Activated gamma-delta T cell (primary cell): ENCODE measurements around the gene MCM9.

Experiments used
- DNase-seq: peaks from one replicate; lab custom pipeline; 2025; lab: John Stamatoyannopoulos, UW

MCM9 gene

DNA sequence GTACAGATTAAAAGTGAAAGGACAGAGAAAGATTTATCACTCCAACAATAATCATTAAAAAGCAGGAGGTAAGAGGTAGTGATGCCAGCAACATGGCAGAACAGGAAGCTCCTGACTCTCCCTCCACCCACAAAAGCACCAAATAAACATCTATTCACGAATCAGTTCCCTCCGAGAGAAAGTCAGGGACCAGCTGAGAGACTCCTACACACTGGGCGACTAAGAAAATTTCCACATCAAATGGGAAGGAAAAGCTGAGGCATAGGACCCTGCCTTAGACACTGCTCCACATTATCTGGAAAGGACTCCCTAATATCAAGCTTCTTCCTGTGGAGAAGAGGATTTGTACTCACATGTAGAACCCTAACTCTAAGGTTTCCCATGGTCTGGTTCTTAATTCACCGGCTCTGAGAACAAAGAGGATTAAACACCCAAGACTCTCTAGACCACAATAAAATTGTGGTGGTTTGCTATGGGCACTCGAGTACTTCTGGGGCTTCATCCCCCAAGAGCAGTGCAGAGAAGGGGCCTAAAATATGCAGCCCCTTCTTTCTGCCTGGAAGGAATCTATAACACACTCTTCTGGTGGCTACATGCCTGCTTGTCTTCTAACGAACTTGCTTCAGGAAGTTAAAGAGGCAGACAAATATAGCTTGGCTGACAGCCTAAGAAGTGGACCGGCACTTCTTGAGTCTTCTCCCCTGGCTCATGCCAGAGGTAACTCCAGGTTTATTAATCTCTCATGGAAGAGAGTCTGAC lies 70.4 kb downstream of the MCM9 start:
- DNase-seq, result no peak

DNA sequence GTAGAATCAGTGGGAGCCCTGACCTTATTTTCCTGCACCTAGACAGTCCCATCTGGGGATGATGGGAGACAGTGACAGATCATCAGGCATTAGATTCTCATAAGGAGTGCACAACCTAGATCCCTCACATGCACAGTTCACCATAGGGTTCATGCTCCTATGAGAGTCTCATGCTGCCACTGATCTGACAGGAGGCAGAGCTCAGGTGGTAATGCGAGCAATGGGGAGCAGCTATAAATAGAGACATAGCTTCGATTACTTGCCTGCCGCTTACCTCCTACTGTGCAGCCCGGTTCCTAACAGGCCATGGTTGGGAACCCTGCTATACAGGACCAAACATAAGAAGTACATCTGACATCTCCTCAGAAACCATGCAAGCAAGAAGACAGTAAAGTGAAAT lies 72.5 kb downstream of the MCM9 start:
- no peak for DNase-seq

DNA sequence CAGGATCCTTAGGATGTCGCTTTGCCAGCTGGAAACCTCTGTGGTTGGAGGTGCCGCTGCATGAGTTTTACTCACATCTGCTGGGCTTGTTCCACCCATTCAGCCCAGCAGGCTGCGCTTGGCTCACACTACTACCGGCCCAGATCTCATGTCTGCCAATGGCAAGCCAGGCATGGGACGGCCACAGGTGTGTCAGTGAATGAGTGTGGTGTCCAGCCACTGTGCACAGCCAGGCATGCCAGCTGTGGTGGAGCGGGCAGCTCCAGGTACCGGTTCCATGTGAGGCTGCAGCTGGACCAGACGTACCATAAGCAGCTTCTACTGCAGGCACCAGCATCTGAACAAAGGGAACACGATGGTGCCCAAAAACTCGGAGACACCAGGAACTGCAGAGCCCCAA lies 74.1 kb downstream of the MCM9 start:
- DNase-seq, result no peak

- DNase-seq, result no peak
Measured at GRCh38 chr6:118860363-118860762, 74.6 kb downstream of the MCM9 start.

- DNase-seq, result no peak
Measured at GRCh38 chr6:118859517-118860064, 75.4 kb downstream of the MCM9 start.

DNA sequence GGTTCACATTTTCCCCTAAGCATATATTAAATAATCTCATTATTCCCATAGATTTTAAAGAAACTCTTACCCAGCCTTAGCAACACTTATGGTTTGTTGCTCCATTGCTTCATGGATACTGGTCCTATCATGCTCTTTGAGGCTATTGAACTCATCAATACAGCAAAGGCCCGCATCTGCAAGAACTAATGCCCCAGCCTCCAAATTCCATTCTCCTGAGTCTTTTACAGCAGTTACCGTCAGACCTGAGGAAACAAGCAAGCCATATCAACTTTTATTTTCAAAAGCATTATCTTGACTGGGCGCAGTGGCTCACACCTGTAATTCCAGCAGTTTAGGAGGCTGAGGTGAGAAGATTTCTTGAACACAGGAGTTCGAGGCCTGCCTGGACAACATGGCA lies 78.7 kb downstream of the MCM9 start:
- DNase-seq, result no peak

GRCh38 chr6:118853408-118853807 lies 81.6 kb downstream of the MCM9 start:
- DNase-seq, result no peak

DNA sequence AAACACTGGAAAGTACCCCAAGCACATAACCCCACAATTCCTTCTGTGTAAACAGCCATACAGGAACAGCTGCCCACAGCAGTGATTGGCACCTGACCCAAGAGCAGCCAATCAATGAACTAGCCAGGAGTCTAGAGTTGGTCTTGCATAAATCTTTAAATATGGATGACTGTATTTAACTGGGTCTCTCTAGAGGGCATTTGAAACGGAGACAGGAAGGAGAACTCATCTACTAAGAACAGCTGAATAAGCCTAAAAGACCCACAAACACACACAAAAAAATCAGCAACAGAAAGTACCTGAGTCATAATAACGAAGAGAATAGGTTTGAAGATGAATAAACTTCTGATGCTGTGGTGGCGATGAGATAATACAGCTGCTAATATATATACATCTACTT lies 90.0 kb downstream of the MCM9 start:
- DNase-seq, result no peak

DNA sequence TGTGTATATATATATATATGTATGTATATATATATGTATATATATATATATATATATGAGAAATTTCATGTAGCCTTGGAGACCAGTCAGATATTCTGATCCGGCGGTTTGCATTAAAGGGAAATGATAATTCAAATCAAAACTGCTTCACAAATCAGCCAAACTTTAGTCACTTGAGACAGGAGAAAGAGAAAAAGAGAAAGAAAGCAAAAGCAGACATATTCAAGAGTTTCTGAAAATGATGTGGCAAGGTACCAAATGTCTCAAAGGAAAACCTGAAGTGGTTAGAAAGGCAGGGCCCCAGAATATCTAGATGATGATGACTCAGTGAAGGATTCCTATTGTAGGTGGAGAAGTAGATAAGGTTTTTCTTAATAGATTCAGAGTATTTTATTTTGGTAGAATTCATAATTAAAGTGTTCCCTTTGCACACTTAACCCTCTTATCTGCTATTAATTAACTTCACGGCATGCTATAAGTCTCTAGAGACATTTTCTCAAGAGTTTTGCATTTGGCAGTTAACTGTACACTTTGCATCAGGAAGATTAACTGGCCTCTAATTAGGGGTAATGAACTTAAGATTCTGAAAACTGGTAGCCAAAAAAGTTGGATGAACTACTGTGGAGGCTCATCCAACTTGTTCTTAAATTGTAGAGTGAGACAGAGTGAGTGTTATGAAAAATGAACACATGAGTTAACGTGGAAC lies 91.1 kb downstream of the MCM9 start:
- DNase-seq, result no peak

DNA sequence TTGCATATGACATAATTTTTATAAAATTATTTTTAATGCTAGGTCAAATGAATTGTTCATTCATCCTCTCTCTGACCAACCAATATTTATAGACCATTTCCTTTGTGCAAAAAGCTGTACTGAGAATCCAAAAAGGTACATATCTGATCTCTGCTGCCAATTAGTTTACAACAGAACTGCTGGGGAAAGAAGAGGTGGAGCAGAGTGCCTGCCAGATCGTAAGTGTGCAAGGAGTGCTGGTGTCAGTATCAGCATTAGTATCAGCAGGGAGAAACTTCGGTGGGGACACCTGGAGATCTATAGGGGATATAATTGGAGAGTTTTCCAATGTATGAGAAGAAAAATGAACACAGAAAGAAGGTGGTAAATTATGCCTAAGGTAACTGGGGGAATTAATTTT lies 104.3 kb downstream of the MCM9 start:
- DNase-seq, result no peak

DNA sequence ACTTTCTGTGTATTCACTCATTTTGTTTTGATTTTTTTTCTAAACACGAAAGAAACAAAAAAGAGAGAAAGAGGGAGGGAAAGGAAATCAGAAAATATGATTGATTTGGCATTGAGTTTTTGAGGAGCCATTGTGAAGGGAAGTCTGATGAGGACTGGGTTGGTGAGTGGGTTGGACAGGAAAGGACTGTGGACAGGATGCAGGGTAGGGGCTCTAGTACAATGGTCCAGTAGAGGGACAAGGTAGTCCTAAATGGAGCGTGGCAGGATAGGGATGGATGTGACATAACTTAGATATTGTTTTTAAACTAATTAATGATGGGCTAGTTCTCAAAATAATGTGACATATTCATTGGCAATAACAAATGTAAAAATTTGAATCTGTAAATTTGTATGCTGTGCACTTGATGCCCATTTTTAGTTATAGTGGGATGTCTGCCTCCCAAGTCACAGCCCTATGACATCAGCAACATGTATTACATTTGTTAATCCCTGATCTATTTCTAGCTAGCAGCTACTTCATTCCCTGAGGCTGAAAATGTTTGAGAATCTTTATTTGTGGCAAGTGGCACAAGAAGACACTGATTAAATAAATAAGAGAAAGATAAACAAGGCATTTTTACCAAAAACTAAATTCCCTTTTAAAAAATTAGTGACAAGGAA lies 105.0 kb downstream of the MCM9 start:
- no peak for DNase-seq

- no peak for DNase-seq
Measured at GRCh38 chr6:118826096-118826495, 108.9 kb downstream of the MCM9 start.

DNA sequence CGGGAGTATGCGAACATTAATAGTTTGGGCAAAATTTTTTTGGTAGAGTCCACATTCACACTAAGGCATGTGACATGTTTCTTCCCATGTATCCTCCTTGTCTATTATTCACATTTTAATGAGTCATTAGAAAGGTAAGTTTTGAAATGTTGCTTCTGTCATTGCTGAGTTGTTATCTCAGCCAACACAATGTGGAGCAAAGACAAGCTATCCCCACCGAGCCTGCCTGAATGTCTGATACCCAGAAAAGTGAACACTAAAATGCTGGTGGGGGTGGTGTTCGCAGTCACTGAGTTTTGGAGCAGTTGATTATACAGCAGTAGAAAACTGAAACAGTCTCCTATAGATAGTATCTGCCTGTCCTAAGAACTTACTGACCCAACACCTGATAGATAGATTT lies 109.3 kb downstream of the MCM9 start:
- no peak for DNase-seq

- DNase-seq, result no peak
Measured at GRCh38 chr6:118815495-118815894, 119.5 kb downstream of the MCM9 start.

DNA sequence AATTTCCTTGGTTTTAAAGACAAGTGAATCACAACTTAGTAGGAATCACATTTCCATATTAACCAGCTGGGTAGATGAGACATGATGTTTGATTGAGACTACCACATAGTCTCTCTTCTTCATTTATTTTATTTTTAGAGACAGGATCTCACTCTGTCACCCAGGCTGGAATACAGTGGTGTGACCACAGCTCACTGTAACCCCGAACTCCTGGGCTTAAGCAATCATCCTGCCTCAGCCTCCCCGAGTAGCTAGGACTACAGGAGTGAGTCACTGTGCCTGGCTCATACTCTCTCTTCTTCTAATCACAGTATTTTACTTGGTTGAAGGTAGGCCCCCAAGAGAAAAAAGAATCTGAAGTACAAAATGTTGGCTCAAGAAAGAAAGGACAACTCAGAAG lies 121.2 kb downstream of the MCM9 start:
- DNase-seq, result no peak

GRCh38 chr6:118812970-118813369 lies 122.0 kb downstream of the MCM9 start:
- no peak for DNase-seq

- no peak for DNase-seq
Measured at GRCh38 chr6:118810420-118811027, 124.4 kb downstream of the MCM9 start.

DNA sequence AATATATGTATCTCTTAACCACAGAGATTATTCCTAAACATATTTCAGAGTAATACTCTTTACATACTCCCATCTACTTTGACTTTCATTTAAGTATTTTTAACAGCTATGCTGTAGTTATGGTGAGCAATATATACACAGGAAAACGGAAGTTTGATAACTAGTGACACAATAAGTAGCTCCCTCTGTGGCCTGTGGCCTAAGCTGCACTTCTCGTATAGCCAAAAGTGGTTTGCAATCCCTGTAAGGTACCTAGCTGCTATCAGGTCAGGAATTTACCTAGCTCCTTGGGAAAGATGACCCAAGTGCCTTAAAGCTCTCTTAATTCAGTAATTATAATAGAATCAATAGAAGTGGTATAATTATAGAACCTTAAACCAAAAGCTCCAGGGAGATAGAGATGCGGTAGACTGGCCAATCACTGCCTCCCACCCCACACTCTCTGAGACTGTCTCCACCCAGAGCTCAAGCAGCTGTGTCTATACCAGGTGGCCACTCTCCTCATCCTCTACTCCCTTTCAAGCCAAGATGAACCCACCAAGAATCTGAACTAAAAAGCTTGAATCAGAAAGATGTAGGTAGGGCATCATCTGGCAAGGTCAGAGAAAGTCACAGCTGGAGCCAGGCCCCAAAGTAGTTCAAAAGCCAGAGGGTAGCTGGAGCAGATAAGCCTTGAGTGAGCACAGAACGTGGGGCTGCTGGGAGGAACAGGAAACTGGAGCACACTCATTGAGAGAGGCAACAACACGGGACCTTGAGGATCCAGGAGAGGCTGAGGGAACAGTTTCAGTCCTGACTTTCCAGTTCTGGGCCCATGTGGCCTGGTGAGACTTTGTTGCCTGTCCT lies 125.9 kb downstream of the MCM9 start:
- no peak for DNase-seq

GRCh38 chr6:118804091-118804490 lies 130.9 kb downstream of the MCM9 start:
- DNase-seq, result no peak

GRCh38 chr6:118801257-118801656 lies 133.7 kb downstream of the MCM9 start:
- no peak for DNase-seq

DNA sequence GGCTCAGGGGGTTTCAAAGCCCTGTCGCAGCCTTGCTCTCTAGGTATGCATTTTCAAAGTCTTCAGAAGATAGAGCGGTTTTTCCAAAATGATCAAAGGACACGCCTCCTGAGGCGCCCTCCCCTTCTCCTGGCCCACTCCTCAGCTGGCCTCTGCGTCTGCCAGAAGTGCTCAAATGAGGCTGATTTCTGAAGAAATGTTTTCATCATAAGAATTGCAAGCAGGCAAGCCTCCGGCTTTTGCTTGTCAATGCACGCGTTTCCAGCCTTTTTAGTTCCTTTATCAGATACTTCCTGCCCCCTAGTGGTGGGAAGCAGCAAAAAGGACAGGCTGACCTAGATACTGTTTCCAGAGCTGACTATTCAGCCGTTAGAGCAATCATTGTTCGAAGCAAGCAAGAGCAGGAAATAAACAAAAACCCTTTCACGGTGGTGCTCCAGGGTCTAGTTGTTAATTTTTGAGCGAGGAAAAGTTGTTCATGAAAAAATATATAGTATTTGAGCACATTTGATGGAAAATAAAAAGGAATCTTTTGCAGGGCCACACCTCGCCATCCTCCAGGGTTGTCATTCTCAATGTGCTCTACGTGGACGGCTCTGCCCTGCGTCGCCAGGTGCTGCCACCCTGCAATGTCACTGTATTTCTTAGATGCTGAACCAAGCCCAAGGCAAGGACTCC lies 134.4 kb downstream of the MCM9 start:
- no peak for DNase-seq
